ENCODE data around the gene ADAMTS12. TPM values are rescaled to one million over a fixed set of nuclear protein-coding genes. Genes with fewer than 3 reads are reported as not detected.

Gene ADAMTS12
- total and polyA plus RNA-seq, 9 of the 15 experiments (the other 6 are each of a cell fraction or from before 2014, with no cell fraction given): 0.11 TPM; not detected in 8

DNA sequence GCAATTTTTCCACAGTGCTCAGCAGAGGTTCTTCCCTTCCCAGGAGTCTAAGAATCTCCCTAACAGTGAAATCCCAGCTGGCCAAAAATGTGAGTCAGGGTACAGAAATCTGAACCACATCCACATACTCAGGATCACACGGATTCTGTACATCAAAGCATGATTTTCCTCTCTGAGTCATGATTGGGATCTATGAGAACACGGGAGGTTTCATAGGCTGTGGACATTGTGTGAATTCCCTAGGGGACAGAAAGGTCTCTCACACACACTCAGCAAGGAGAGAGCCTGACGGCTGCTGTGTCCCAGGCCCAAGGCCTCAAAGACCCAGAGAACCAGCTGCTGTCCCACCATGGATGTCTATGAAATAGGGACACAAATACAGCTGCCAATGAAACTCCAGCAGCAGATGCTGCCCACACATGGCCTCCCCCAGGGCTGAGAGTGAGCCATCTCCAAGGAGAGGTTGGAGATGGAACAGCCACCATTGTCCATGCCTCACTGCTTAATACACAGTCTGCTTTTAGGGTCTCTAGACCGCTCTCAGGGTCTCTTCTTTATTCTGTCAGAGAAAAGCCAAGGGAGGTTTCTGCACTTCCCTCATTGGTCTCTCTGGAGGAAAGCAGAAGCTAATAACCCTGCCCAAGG is 102.7 kb downstream of the ADAMTS12 start (continued):
- TF ChIP-seq MTA3 (IDR thresholded peaks at IDR 0.05; ENCODE audit: borderline replicate concordance) (no peak), ZNF23 (CRISPR knock-in tag; IDR thresholded peaks at IDR 0.05) (no peak), LARP7 (IDR thresholded peaks at IDR 0.05) (no peak)

DNA sequence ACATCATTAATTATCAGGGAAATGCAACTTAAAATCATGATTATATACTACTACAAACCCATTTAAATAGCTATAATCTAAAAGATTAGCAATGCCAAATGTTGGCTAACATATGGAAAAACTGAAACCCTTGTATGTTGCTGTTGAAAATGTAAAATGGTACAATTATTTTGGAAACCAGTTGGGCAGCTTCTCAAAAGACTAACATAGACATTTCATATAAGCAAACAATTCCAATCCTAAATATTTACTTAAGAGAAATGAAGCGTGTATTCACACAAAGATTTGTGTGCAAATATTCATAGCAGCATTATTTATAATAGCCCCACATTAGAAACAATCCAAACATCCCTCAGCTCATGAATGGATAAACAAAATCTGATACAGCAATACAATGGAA is 106.2 kb downstream of the ADAMTS12 start:
- Histone ChIP-seq H3K9me3 (replicated peaks; ENCODE audit: control insufficient read depth, insufficient read depth, low read depth, low read length) (no peaks in the 10 kb centered on the region), H3K27ac (ENCODE audit: extremely low read depth, low read depth, low read length) (no peak overlapping the region), H2AFZ (ENCODE audit: low read depth, low read length) (no peak overlapping the region), H3K4me2 (ENCODE audit: insufficient read depth, low read length) (no peak overlapping the region), H3K27me3 (ENCODE audit: control insufficient read depth in 2 of 2, insufficient read depth in 2 of 2, low read length in 2 of 2) (0 out of 5 replicates have a peak, but pooled peaks cover 0 to 3% of the 10 kb centered on the region in 2 experiments), H3K36me3 (ENCODE audit: control insufficient read depth, insufficient read depth, low read length) (no peaks in the 10 kb centered on the region), H3K4me1 (replicated peaks in 1 of 2; ENCODE audit: control insufficient read depth in 2 of 2, insufficient read depth in 2 of 2, low read length in 2 of 2) (no peaks in the 10 kb centered on the region), H4K20me1 (replicated peaks; ENCODE audit: control insufficient read depth, insufficient read depth, low read length) (no peaks in the 10 kb centered on the region), H3K9me1 (ENCODE audit: control insufficient read depth, insufficient read depth, low read length) (no peaks in the 10 kb centered on the region), H3K4me3 (no peak overlapping the region), H3K79me2 (ENCODE audit: control insufficient read depth, insufficient read depth, low read length) (no peaks in the 10 kb centered on the region), H3K9ac (ENCODE audit: insufficient read depth in 1 of 2, low read depth in 2 of 2, low read length in 2 of 2) (no peak overlapping the region)
- intact Hi-C loops (cut with micrococcal nuclease) (no loop called here), in situ Hi-C loops (cut with MboI) (no loop called here)
- DNase-seq (ENCODE audit: extremely low read depth in 1 of 4, low spot score in 3 of 4) (no peak), FAIRE-seq (no peak), ATAC-seq (no peak)
- ChIA-PET CTCF (ENCODE audit: low intra/inter-chr PET ratio) (no interaction called here), POLR2A (no interaction called here)
- TF ChIP-seq, protein P1, sequence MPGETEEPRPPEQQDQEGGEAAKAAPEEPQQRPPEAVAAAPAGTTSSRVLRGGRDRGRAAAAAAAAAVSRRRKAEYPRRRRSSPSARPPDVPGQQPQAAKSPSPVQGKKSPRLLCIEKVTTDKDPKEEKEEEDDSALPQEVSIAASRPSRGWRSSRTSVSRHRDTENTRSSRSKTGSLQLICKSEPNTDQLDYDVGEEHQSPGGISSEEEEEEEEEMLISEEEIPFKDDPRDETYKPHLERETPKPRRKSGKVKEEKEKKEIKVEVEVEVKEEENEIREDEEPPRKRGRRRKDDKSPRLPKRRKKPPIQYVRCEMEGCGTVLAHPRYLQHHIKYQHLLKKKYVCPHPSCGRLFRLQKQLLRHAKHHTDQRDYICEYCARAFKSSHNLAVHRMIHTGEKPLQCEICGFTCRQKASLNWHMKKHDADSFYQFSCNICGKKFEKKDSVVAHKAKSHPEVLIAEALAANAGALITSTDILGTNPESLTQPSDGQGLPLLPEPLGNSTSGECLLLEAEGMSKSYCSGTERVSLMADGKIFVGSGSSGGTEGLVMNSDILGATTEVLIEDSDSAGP (CRISPR knock-in tag; IDR thresholded peaks at IDR 0.05): no peak
- TF ChIP-seq ZNF12 (CRISPR knock-in tag; IDR thresholded peaks at IDR 0.05) (no peak), ZFP30 (CRISPR knock-in tag; IDR thresholded peaks at IDR 0.05; ENCODE audit: borderline replicate concordance) (no peak), SMC3 (conservative IDR thresholded peaks at IDR 0.05; ENCODE audit: insufficient read depth, low read depth, low read length) (no peak), ZNF584 (CRISPR knock-in tag; IDR thresholded peaks at IDR 0.05; ENCODE audit: low read depth) (no peak), ADNP (tag; IDR thresholded peaks at IDR 0.05) (no peak), ZNF561 (CRISPR knock-in tag; conservative IDR thresholded peaks at IDR 0.05) (no peak), SMARCA5 (IDR thresholded peaks at IDR 0.05) (no peak), GTF2F1 (IDR thresholded peaks at IDR 0.05; ENCODE audit: low read depth, low read length) (no peak), HCFC1 (IDR thresholded peaks at IDR 0.05; ENCODE audit: low read depth, low read length) (no peak)
- TF ChIP-seq, protein P2, sequence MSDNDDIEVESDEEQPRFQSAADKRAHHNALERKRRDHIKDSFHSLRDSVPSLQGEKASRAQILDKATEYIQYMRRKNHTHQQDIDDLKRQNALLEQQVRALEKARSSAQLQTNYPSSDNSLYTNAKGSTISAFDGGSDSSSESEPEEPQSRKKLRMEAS (CRISPR knock-in tag; IDR thresholded peaks at IDR 0.05): no peak
- BruUV-seq (replicated peaks): no TSS peak
- 0% methylated on average over 1 of the region's 1 CpG for WGBS (ENCODE audit: insufficient coverage, low coverage, missing lambda C conversion rate)
